ENCODE results near the gene GHRH.

The GHRH gene

DNA sequence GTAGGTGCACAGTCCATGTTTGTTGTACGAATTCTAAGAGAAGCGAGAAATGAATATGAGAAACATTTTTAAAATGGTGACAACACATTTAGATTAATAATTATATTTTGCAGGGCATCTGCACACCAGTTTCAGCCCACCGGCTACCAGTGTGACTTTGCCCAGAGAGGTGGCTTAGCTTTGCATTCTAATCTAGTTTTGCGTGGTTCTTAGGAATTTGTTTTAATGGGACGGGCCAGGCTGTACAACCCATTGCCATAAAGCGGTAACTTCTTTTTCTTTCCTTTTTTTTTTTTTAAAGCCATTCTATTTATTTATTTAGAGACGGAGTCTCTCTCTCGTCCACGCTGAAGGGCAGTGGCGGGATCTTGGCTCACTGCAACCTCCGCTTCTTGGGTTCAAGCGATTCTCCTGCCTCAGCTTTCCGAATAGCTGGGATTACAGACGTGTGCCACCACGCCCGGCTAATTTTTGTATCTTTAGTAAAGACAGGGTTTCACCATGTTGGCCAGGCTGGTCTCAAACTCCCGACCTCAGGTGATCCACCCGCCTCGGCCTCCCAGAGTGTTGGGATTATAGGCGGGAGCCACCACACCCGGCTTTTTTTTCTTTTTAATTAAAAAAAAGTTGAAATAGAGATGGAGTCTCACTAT lies 28.7 kb upstream of the GHRH start:
- DNase-seq: no peak

DNA sequence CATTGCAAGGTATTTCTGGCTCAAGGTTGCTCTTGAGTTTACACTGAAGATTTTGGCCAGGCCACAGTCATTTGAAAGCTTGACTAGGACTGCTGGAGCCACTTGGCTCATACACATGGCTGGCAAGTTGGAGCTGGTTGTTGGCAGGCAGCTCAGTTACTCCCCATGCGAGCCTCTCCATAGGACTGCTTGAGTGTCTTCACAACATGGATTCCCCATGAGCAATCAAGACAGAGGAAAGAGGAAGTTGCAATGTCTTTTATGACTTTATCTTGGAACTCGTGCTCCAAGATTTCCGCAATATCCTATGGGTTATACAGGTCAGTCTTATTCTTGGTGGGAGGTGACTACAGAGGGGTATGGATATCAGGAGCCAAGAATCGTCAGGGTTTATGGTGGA lies 26.5 kb upstream of the GHRH start:
- no peak for DNase-seq

DNA sequence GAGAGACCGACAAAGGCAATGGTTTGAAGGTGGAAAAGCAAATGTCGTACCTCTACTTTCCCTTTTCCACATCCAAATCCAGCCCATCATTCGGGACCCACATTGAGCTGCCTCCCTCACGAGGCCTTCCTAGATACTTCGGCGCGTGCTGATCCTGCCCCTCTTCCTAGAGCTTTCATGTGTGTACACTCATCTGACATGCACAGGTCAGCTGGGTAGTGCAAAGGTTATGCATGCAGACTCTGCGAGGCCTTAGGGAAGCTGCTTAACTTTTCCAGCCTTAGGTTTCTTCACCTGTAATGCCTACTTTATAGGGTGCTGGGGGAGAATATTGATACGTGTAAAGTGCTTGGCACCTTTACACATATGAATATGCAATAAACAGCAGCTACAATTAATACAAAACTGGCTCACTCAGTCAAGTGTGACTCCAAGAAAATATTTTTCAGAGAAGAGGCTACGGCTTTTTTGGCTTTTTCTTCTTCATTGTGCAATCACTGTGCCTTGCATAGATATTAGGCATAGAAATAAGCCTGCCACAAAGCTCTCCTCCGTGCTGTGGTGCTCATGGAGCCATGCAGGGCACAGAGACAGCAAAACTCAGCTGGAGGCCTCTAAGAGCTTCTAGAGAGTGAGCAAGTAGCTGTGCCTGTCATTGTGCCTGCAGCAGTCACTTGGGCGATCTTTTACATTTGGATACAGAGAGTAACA lies 24.2 kb upstream of the GHRH start:
- no peak for DNase-seq

DNA sequence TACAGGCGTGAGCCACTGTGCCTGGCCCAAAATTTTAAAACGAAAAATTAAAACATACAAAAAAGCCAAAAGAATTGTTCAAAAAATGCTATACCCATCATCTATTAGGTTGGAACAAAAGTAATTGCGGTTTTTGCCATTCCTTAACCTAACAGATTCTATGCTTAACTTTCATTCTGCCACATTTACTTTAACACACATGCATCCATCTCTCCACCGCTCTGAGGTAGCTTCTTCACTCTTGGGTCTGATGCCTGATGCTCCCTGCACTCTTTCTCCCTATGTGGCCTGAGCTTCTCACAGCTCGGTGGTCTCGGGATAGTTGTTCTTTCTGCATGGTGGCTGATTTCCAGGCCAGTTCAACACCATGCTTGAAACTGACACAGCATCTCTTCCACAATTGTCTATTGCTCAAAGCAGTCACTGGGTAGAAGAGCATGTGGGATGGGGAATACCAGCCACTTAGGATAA lies 23.1 kb upstream of the GHRH start:
- DNase-seq: no peak

DNA sequence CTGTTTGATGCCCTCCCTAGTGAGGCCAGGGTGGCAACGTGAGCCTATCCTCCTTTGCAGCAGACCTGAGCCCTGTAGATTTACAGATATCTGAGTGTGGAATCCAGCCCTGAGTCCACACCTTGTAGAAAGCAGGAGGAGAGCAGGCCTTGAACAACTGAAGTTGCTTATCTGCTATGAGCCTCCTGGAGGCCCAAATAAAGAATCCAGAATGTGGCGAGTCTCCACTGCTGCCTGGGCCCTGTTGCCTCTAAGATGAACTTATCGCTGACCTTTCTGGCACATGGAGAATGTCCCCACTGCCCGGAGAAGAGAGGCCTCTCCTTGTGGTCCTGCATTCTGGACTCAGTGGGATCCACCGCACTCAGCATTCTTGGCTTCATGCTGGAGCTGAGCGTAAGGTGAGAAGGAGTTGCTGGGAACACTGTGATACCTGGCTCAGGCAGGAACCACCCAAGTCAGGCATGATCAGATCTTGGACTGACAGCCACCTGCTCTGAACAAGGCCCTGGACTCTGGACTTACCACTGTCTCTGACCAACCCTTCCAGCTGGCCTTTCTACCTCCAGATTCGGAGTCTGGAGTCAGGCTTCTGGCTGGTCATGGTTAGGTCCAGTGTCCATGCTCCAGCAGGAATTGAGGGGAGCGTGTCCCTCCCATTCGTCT lies 22.0 kb upstream of the GHRH start:
- DNase-seq: no peak

DNA sequence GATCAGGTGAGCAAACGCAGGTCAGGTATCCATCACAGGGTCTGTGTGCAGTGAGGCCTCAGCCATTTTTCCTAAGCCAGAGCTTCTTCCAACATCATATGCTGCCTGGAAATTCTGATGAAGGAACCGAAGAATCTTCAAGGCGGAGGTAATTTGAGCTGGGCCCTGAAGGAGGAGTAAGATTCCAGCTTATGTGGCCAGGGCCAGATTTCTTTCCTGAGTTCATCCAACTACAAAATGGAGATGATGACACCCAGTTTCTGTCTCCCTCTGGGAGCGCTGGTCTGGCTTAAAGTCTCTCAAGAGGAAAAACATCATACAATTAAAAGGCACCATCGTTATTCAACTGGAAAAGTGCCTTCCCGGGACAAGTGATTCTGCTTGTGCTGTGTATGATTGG lies 20.9 kb upstream of the GHRH start:
- no peak for DNase-seq

DNA sequence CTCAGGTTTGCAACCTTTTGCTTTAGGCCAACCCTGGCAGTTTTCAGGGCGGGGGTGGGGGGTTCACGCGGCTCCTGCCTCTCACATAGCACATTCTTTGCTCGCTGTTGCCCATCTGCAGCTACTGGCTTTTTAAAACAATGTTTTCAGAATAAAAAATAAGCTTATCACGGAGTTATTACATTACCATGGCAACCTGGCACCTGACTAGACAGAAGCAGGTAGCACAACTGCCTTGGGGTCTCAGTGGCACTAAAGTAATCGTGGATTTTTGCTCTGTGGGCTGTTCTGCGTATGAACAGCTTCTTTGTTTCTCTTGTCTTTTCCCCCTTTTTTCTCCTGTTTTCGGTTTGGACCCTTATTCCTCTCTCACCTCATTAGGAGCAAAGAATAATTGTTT lies 18.8 kb upstream of the GHRH start:
- no peak for DNase-seq

DNA sequence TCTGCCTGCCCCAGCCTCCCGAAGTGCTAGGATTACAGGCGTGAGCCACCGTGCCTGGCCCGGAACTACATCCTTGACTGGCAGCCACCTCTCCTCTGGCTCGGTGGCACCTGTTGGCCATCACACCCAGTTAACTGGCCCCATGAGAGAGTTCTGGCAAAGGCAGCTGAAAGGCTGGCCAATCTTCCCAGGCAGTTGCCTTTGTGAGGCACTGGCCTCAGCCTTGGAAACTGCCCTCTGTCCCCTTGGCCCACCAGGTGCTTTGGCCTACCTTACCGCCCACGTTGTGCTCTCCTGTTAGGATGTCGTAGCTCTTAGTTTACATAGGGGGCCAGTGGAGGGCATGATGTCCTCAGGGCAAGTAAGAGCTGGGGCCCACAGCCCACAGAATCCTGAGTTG lies 18.2 kb upstream of the GHRH start:
- DNase-seq: no peak

DNA sequence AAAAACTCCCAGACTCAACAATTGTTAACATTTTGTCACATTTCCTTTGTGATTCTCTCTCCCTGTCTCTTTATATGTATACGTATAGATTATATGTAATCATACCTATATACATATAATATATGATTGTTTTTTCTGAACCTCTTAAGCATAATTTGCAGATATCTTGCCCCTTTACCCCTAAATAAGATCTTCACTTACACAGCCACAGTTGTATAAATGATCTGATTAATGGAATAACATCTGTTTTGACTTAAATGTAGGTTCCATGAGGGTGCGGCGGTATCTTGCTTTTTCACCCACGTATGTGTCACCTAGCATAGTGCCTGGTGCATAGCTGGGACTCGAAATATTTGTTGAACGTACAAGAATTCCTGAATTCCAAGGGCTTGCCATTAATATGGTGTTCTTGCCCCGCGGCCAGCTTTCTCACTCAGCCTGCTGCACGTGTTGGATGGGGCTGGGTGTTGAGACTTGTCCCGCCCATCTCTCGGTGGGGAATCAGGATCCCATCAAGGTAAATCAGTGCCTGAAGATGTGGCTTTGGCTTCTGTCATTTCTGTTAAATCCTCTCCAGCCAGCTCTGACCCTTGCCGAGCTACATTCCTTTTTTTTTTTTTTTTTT lies 17.5 kb upstream of the GHRH start:
- no peak for DNase-seq

DNA sequence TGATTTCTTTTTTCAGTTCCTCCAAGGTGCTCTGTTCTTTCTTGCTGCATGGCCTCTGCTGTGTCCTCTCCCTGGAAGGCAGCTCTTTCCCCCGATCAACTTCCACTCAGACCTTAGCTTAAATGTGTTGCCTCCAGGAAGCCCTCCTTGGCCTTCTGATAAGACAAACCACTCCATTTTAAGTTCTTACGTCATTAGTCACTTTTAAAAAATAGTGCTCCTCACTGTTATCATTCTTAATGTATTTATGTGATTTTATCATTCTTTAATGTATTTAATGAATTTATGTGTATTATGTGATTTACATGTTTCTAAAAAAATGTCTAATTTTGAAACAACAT lies 15.6 kb upstream of the GHRH start:
- no peak for DNase-seq

DNA sequence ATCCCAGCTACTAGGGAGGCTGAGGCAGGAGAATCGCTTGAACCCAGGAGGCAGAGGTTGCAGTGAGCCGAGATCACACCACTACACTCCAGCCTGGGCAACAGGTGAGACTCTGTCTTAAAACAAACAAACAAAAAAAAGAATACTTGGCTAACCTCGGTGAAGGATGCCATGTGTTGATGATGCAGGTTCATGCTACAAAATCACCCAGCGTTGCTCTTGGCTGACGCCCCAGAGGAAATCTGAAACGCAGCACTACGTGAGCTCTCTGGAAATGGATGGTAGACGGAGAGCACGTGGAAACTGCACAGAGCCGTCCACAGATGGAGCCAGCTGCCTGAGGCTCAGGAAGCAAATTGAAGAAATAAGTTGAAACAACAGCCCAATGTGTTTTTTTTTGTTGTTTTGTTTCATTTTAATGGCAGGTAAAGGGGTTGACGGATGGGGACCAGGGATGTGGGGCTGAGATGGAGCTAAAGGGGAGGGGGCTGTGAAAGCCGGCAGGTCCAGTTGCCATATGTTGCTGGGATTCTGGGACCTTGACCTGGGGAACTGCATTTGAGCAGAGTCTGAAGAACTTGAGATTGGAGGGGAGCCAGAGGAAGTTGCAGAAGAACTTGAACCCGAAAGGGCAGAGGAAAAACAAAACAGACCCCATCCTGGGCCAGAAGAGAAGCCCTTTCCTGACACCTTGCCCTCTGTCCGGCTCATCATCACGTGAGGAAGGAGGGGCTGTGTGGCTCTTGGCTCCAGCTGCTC lies 15.1 kb upstream of the GHRH start:
- DNase-seq: no peak

DNA sequence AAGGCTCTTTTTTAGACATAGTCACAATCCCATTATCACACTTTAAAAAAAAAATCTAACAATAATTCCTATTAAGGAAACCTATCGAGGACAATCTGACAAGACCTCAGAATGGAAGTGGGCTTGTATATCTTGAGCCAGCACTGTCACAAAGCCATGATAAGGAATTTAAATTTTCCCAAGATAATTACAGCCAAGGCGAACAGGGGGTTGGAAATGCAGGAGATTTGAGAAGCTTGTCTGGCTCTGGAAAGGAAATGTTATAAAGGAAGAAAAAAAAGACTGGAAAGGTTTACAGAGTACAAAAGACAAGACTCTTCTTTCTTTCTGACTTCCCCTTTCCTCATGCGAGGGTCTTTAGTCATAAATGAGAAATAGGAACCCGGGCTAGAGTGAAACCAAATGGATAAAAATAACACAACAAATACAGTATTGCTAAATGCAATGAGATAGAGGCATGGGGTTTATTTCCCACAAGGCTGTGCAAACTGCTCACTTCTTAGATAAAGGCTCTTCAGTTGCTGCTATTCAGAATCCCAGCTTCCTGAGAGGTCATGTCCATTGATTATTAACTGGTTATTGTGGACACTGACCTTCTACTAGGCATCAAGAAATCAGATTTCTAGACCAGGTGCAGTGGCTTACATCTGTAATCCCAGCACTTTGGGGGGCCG lies 13.4 kb upstream of the GHRH start:
- DNase-seq: no peak

DNA sequence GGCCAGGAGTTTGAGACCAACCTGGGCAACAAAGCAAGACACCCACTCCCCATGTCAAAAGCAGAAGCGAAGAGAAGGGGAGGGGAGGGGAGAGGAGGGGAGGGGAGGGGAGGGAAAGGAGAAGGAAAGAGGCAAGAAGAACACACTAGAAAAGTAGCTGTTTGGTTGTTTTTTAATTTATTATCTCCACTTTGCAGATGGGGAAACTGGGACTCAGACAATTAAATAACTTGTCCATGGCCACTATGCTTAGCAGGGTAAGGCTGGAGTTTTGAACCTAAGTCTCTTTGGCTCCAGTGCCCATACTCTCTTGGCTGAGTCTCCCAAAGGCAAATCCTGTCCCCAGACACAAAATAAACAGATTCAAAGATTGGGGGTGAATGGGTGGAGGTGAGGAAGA lies 12.4 kb upstream of the GHRH start:
- no peak for DNase-seq

DNA sequence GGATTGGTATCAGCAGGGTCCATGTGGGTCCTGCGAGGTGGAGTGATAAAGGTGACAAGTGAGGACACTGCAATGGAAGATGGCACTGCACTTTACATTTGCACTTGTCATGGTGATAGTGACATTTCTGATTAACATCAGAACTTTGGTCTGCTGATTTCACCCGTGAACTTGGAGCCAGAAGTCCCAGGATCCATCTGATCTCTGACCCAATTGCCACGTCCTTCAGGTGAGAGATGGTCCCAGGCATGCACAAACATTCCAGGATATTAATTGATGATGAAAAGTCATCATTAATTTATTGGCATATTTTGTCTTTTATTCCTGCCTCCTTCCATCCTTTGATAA lies 9.8 kb upstream of the GHRH start:
- DNase-seq: no peak

DNA sequence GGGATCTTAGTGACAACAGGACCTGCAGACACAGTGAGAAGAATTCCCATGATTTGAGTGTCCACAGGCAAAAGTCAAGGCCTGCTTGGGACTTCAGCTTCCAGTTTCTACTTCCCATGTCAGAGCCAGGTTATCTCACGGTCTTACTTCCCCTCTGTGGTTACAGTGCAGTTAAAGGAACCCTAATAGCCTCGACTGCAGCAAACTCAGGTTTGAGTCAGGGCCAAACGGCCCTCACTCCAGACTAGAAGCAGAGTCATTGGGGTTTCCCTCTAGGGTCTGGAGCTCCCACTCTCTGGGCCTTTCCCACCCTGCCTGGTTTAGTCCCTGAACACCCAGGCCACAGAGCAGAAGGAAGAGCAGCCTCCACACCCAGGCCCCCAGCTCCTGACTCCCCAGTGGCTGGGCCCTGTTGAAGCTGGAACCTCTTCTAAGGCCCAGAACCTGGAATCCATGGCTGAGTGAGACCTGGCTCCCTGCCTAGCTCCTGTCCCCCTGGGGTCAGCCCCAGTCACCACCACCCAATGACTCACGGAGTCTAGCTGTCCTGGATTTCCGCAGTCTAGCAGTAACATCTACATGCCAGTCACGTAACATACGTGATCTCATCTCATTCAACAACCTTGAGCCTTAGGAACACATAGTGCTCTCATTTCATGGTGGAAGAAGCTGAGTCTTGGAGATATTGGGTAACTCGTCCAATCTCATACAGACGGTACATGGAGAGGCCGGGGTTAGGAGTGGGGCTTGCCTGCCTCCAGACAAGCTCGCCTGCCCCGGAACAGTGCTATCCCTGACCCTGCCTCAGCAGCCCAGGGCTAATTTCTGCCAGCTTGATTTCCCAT lies 9.2 kb upstream of the GHRH start:
- no peak for DNase-seq

DNA sequence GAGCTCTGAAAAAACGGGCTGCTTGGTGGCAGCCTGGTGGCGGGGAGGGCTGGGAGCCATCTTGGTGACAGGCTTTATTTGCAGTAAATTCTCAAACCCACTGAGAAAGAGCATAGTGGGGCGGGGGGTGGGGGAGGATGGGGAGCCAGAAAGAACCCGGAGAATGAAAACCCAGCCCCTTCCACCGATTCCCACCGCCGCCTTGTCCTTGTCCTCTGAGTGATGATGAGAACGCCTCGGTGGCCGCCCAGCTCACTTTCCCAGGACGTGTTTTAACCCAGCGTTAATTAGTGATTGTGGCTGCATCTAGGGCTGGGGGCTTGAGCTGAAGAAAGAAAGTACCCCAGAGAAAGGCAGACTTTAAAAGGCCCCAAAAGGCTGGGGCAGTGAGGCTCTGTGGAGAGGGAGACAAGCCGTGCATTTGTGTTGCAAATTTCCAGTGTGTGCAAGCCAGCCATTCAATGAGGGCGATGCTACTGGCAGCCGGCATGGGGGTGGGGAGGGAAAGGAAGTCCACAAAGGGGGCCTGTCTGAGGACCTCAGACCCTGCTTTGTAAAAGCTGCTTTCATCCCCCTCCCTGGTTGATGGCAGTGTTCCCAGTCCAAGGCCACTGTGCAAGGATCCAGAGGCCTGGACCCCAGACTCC lies 6.2 kb upstream of the GHRH start:
- DNase-seq: no peak

DNA sequence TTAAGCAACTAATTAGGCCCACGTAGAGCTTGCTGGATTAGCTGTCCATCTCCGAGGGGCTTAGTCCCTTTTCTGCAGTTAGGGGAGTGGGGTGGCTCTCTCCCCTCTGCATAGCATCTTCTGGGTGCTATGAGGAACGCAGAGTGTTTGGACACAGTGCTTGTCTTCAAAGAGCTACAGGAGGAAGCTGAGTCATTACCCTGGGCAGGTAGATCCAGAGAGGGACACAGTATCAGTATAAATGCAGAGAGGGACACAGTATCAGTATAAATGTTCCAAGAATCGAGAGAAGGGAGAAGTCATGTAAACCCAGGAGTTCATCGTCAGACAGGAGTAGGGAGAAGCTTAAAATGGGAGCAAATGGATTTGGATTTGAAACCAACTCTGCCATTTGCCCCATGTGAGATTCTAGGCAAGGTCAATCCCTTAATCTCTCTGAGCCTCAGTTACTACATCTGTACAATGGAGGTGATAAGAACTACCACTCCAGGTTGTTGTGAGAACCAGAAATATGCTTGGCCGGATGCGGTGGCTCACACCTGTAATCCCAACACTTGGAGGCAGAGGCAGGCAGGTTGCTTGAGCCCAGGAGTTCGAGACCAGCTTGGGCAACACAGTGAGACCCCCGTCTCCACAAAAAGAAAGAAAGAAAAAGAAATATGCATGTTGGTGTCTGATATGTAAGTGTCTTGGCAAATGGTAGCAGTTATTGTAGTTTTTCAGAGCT lies 5.5 kb upstream of the GHRH start:
- no peak for DNase-seq

DNA sequence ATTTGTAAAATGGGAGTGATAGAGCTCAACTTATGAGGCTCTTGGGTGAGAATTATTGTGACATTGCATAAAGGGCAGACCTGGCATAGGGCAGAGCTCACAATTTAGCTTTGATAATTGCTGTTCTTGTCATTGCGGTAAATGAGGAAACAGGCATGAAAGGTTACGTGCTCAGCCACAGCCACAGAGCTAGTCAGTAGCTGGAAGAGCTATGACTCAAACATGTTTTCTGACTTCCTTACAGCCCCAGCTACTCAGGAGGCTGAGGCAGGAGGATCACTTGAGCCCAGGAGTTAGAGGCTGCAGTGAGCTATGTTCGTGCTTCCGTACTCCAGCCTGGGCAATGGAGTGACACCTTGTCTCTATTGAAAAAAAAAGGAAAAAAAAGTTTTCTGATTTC lies 3.5 kb upstream of the GHRH start:
- DNase-seq: no peak

DNA sequence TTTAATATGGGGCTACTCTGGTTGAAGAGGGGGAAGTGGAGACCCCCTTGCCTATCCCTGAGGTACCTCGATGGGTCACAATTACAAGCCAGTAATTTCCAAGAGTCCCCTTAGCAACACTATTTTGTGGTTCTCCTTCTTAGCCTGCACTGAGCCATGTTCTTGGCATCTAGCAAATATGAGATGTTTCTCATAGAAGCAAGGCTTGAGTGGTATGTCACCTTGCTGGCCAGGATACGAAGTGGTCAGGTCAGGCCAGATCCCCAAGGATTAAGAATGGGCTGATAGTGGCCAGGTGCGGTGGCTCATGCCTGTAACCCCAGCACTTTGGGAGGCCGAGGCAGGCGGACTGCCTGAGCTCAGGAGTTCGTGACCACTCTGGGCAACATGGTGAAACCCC lies 2.1 kb upstream of the GHRH start:
- no peak for DNase-seq

DNA sequence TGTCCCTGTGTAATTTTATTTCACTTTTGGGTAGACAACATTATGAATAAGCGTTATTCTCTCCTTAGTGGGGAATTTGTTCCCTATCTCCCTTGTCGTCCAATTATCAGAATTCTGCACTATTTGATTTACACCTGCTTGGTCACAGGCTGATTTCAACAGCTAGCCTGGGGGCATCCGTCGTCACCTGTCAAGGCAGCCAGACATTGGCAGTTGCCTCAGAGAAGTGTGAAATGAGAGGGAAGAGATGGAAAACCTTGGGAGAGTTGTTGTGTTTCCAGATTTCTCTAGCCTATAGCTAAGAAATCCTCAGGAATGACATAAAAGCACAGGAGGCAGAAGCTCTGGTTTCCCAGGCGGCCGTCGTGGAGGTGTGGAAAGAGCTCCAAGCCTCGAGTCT lies 891 bp upstream of the GHRH start:
- no peak for DNase-seq

DNA sequence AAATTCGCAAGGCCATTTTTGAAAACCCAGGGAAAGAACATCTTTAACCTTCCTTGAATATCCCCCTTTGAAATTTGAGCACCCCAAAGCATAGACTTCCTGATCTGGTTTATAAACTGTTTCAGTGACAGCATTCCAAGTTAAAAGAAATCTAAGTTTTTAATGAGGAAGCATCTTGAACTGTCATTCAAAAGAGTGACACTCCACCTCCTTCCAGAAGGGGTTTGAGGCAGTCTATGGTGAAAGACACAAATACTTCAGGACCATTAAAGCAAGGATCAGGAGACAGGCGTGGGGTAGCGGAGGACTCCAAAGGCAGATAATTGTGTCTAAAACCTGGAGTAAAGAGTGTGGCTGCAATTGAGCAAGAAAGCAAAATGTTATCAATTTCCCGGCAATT lies 691 bp downstream of the GHRH start:
- DNase-seq: no peak

All from NCI-H524 treated with DMSO at 0.1 percent for 48 hours (cell line).